ENCODE data around the gene CCR5. TPM values are rescaled to one million over a fixed set of nuclear protein-coding genes. Genes with fewer than 3 reads are reported as not detected.

CCR5 gene
- total RNA-seq, 3 donors from 2014 or later (not counting 1 experiment from before 2014, with no cell fraction given): 0.59 to 7.6 (median 1.0) TPM

DNA sequence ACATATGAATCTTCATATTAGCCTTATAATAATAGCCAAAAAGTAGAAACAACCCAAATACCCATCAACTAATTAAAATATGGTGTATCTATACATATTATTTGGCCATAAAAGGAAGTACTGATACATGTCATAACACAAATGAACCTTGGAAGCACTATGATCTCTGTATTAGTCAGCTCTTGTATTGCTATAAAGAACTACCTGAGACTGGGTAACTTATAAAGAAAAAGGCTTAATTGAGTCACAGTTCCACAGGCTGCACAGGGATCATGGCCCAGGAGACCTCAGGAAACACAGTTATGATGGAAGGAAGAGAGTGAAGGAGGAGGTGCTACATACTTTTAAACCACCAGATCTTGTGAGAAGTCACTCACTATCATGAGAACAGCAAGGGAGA, 32.8 kb upstream of the CCR5 start:
- no peak overlapping the region for H3K27ac ChIP-seq (ENCODE audit: low read length)
- H3K4me1 ChIP-seq (ENCODE audit: control insufficient read depth, insufficient read depth, low read length): peaks cover 4% of the 10 kb centered on the region
- no peak overlapping the region for H3K4me3 ChIP-seq (ENCODE audit: low read length)
- Mint-ChIP-seq H3K4me1 (peaks cover 6 to 8% of the 10 kb centered on the region in 2 donors), H3K4me3 (no peak overlapping the region), H3K36me3 (peaks cover 8% of the 10 kb centered on the region), H3K9me3 (peaks cover 4 to 13% of the 10 kb centered on the region in 2 donors), H3K27me3 (ENCODE audit: low read depth in 2 of 2) (no peaks in the 10 kb centered on the region), H3K27ac (no peak overlapping the region)
- no peaks in the 10 kb centered on the region for H3K36me3 ChIP-seq (ENCODE audit: control insufficient read depth, insufficient read depth, low read length)
- intact Hi-C loops (cut with micrococcal nuclease): no loop called here
- ATAC-seq: no peak
- no peak for TF ChIP-seq CTCF (IDR thresholded peaks at IDR 0.05)
- H3K27me3 ChIP-seq (ENCODE audit: control insufficient read depth, insufficient read depth, low read length): no peaks in the 10 kb centered on the region
- peaks cover 22% of the 10 kb centered on the region for H3K9me3 ChIP-seq (ENCODE audit: control insufficient read depth, insufficient read depth, low read length)
- DNase-seq: no peak

GRCh38 chr3:46338840-46339239, 31.9 kb upstream of the CCR5 start:
- peaks cover 8% of the 10 kb centered on the region for H3K36me3 Mint-ChIP-seq
- no peak overlapping the region for H3K27ac Mint-ChIP-seq
- no peak overlapping the region for H3K27ac ChIP-seq (ENCODE audit: low read length)
- intact Hi-C loops (cut with micrococcal nuclease): no loop called here
- H3K27me3 Mint-ChIP-seq (ENCODE audit: low read depth in 2 of 2): no peaks in the 10 kb centered on the region
- H3K4me1 Mint-ChIP-seq: peaks cover under 1 to 6% of the 10 kb centered on the region in 2 donors
- no peak overlapping the region for H3K4me3 Mint-ChIP-seq
- peaks cover 4 to 13% of the 10 kb centered on the region in 2 donors for H3K9me3 Mint-ChIP-seq
- H3K4me3 ChIP-seq (ENCODE audit: low read length): no peak overlapping the region
- no peak for ATAC-seq
- peaks cover 4% of the 10 kb centered on the region for H3K4me1 ChIP-seq (ENCODE audit: control insufficient read depth, insufficient read depth, low read length)
- peaks cover 22% of the 10 kb centered on the region for H3K9me3 ChIP-seq (ENCODE audit: control insufficient read depth, insufficient read depth, low read length)
- DNase-seq: no peak
- H3K27me3 ChIP-seq (ENCODE audit: control insufficient read depth, insufficient read depth, low read length): no peaks in the 10 kb centered on the region
- 95% methylated on average over 1 of the region's 1 CpG for WGBS (ENCODE audit: insufficient coverage)
- H3K36me3 ChIP-seq (ENCODE audit: control insufficient read depth, insufficient read depth, low read length): no peaks in the 10 kb centered on the region
- no peak for TF ChIP-seq CTCF (IDR thresholded peaks at IDR 0.05)

DNA sequence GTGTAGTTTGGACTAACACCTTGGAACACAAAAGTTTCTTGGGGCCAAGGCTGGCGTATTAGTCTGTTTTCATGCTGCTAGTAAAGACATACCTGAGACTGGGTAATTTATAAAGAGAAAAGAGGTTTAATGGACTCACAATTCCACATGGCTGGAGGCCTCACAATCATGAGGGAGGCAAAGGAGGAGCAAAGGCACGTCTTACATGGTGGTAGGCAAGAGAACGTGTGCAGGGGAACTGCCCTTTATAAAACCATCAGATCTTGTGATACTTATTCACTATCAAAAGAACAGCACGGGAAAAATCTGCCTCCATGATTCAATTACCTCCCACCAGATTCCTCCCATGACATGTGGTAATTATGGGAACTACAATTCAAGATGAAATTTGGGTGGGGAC, 26.3 kb upstream of the CCR5 start:
- DNase-seq (no peak), ATAC-seq (no peak)
- H3K36me3 ChIP-seq (ENCODE audit: control insufficient read depth, insufficient read depth, low read length): no peaks in the 10 kb centered on the region
- no peak overlapping the region for H3K4me3 ChIP-seq (ENCODE audit: low read length)
- Mint-ChIP-seq H3K27me3 (ENCODE audit: low read depth in 2 of 2) (no peaks in the 10 kb centered on the region), H3K4me3 (no peak overlapping the region), H3K36me3 (peaks cover 5% of the 10 kb centered on the region), H3K4me1 (peaks cover 19% of the 10 kb centered on the region in 2 donors), H3K27ac (no peak overlapping the region), H3K9me3 (peaks cover 4 to 8% of the 10 kb centered on the region in 2 donors)
- H3K27ac ChIP-seq (ENCODE audit: low read length): no peak overlapping the region
- H3K4me1 ChIP-seq (ENCODE audit: control insufficient read depth, insufficient read depth, low read length): peaks cover 8% of the 10 kb centered on the region
- H3K27me3 ChIP-seq (ENCODE audit: control insufficient read depth, insufficient read depth, low read length): no peaks in the 10 kb centered on the region
- WGBS (ENCODE audit: insufficient coverage): 94% methylated on average over 3 of the region's 4 CpGs
- peaks cover 8% of the 10 kb centered on the region for H3K9me3 ChIP-seq (ENCODE audit: control insufficient read depth, insufficient read depth, low read length)
- TF ChIP-seq CTCF (IDR thresholded peaks at IDR 0.05): no peak
- intact Hi-C loops (cut with micrococcal nuclease): no loop called here

GRCh38 chr3:46348823-46349482, 21.8 kb upstream of the CCR5 start:
- H3K9me3 ChIP-seq (ENCODE audit: control insufficient read depth, insufficient read depth, low read length): peaks cover 2% of the 10 kb centered on the region
- TF ChIP-seq CTCF (IDR thresholded peaks at IDR 0.05): no peak
- ATAC-seq (no peak), DNase-seq (peak in 1 of 2 donors; percentile 35)
- intact Hi-C loops (cut with micrococcal nuclease): no loop called here
- H3K27ac Mint-ChIP-seq: peak overlapping the region; percentile 85 to 86
- peak overlapping the region; percentile 79 for H3K27ac ChIP-seq (ENCODE audit: low read length)
- no peaks in the 10 kb centered on the region for H3K9me3 Mint-ChIP-seq
- peak overlapping the region; percentile 73 for H3K4me3 Mint-ChIP-seq
- H3K36me3 ChIP-seq (ENCODE audit: control insufficient read depth, insufficient read depth, low read length): no peaks in the 10 kb centered on the region
- H3K36me3 Mint-ChIP-seq: no peaks in the 10 kb centered on the region
- peaks cover 63 to 64% of the 10 kb centered on the region in 2 donors for H3K4me1 Mint-ChIP-seq
- WGBS (ENCODE audit: insufficient coverage): 42% methylated on average over 3 of the region's 3 CpGs
- H3K4me1 ChIP-seq (ENCODE audit: control insufficient read depth, insufficient read depth, low read length): peaks cover 41% of the 10 kb centered on the region
- no peaks in the 10 kb centered on the region for H3K27me3 Mint-ChIP-seq (ENCODE audit: low read depth in 2 of 2)
- no peaks in the 10 kb centered on the region for H3K27me3 ChIP-seq (ENCODE audit: control insufficient read depth, insufficient read depth, low read length)
- no peak overlapping the region for H3K4me3 ChIP-seq (ENCODE audit: low read length)
